GM23248 (cell line): ENCODE data around the gene STK33. TPM values are rescaled to one million over a fixed set of nuclear protein-coding genes. Genes with fewer than 3 reads are reported as not detected.

ENCODE experiments used
- DNase-seq: peaks from one replicate; pipeline ENCODE4 v3.0.0-alpha.2; 2015
- H2AFZ ChIP-seq: fragments of 200-600 bp; sonication (generic); 2 replicates; pipeline ENCODE4 v1.6.1; 2016; ENCODE audit warnings: antibody characterized with exemption
- H3F3A ChIP-seq: fragments of 200-600 bp; sonication (generic); 2 replicates; pipeline ENCODE4 v1.6.1; 2016; ENCODE audit warnings: mild to moderate bottlenecking, antibody characterized with exemption, mixed run types; ENCODE audit not compliant: insufficient read depth
- H3K27ac ChIP-seq: fragments of 200-600 bp; sonication (generic); 2 replicates; pipeline ENCODE4 v1.5.1; 2016; ENCODE audit warnings: mild to moderate bottlenecking
- H3K27me3 ChIP-seq: fragments of 200-600 bp; sonication (generic); replicated peaks from 2 replicates; pipeline ENCODE4 v1.6.1; 2016; ENCODE audit warnings: mild to moderate bottlenecking; ENCODE audit not compliant: insufficient read depth
- H3K36me3 ChIP-seq: fragments of 200-600 bp; sonication (generic); 2 replicates; pipeline ENCODE4 v1.6.1; 2016; ENCODE audit warnings: low read depth, mild to moderate bottlenecking
- H3K4me1 ChIP-seq: fragments of 200-600 bp; sonication (generic); 2 replicates; pipeline ENCODE4 v1.6.1; 2016; ENCODE audit warnings: mild to moderate bottlenecking; ENCODE audit not compliant: insufficient read depth
- H3K4me2 ChIP-seq: fragments of 200-600 bp; sonication (generic); one replicate; pipeline ENCODE4 v1.6.1; 2016; ENCODE audit warnings: mild to moderate bottlenecking; ENCODE audit not compliant: unreplicated experiment
- H3K4me3 ChIP-seq: fragments of 200-600 bp; sonication (generic); 2 replicates; pipeline ENCODE4 v1.5.1; 2016; ENCODE audit warnings: mild to moderate bottlenecking
- H3K79me2 ChIP-seq: fragments of 200-600 bp; sonication (generic); 2 replicates; pipeline ENCODE4 v1.6.1; 2016; ENCODE audit warnings: mild to moderate bottlenecking; ENCODE audit not compliant: insufficient read depth
- H3K9ac ChIP-seq: fragments of 200-600 bp; sonication (generic); 2 replicates; pipeline ENCODE4 v1.6.1; 2016; ENCODE audit warnings: mild to moderate bottlenecking
- H3K9me2 ChIP-seq: fragments of 200-600 bp; sonication (generic); 2 replicates; pipeline ENCODE4 v1.6.1; 2016; ENCODE audit warnings: mixed run types, mild to moderate bottlenecking, moderate library complexity; ENCODE audit not compliant: insufficient read depth
- H3K9me3 ChIP-seq: fragments of 200-600 bp; sonication (generic); one replicate; pipeline ENCODE4 v1.6.1; 2017; ENCODE audit warnings: low read depth
- H4K20me1 ChIP-seq: fragments of 200-600 bp; sonication (generic); 2 replicates; pipeline ENCODE4 v1.6.0; 2016; ENCODE audit not compliant: insufficient read depth
- EZH2 ChIP-seq: fragments of 200-600 bp; sonication (generic); IDR thresholded peaks from 2 replicates; pipeline ENCODE4 v1.6.1; 2018; ENCODE audit warnings: antibody characterized with exemption, mild to moderate bottlenecking; ENCODE audit not compliant: insufficient read depth, poor library complexity, severe bottlenecking
- EZH2phosphoT487 ChIP-seq: fragments of 200-600 bp; sonication (generic); IDR thresholded peaks from 2 replicates; pipeline ENCODE4 v1.6.1; 2018; ENCODE audit warnings: antibody characterized with exemption, moderate library complexity, mild to moderate bottlenecking, low read depth; ENCODE audit not compliant: insufficient read depth
- WGBS, 2 experiments: methylation state at CpG; one replicate each; pipeline ENCODE4 v1.1.6; 2015 to 2017; ENCODE audit warnings: low lambda C conversion rate in 2 of 2, low coverage in 1 of 2; ENCODE audit errors: missing lambda C conversion rate in 2 of 2; 5-methylcytosine and 5-hydroxymethylcytosine counted together
- in situ Hi-C: fragments of 300-500 bp; cut with MboI; formaldehyde crosslinking; loops from 2 replicates; pipeline ENCODE4 v1.15.0; 2020
- polyA plus RNA-seq: library from polyadenylated mRNA; unstranded; fragments of >200 nt; fragmentation: Nextera tagmentation; extraction: Ambion mirVana; gene quantifications from 2 replicates; pipeline ENCODE4 v1.2.1, GENCODE V29; 2016
- total RNA-seq: library from RNA; depleted of rRNA; stranded (reverse); fragments of >200 nt; shearing (Covaris generic); gene quantifications from 2 replicates; pipeline ENCODE4 v1.2.3, GENCODE V29; 2014

STK33 gene
- total and polyA plus RNA-seq, 2 experiments from 2014 or later, result not detected

DNA sequence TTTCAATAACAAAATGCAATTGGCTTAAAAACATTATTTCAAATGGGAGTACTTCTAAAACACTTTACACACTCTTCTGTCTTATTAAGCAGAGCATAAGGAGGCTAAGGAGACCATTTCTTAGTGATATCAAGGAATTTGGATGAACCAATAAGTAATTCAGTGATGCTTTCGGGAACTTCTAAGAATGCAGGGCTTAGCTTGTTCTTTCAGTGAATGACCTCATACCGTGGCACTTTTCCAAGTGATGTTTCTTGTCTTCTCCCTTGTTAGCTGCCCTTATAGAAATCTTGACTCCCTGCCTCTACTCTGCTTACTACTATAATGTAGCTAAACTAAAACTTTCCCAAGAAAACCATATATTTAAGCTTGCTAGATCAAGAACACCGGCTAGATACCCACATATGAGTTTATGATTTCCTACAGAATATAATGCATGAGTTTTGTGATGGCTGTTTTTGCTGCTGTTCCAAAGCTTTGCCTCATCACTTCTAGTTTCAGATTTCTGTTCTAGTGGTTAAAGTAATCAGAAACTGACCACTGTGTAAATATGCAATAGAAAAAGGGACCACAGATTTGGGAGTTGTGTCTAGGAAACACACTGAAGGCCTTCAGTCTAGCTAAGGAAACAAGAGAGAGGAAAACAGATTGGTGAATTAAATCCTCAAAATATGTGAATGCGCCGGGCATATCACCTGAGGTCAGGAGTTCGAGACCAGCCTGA is 37.5 kb upstream of the STK33 start:
- peak; percentile 81 for DNase-seq
- Histone ChIP-seq H3K36me3 (peaks cover 8% of the 10 kb centered on the region; the same call in 1 of the 2 replicates), H3K79me2 (no peaks in the 10 kb centered on the region), H4K20me1 (no peaks in the 10 kb centered on the region), H3K27ac (no peak overlapping the region), H2AFZ (no peak overlapping the region), H3K9ac (no peak overlapping the region), H3K4me2 (no peak overlapping the region), H3K9me3 (no peaks in the 10 kb centered on the region), H3K4me1 (peaks cover 4% of the 10 kb centered on the region; the same call in 1 of the 2 replicates), H3F3A (peaks cover 4% of the 10 kb centered on the region; the same call in 1 of the 2 replicates), H3K9me2 (no peaks in the 10 kb centered on the region), H3K27me3 (no peaks in the 10 kb centered on the region), H3K4me3 (no peak overlapping the region)
- WGBS, 2 experiments, result 60 to 61% methylated on average over 6 of the region's 6 CpGs
- TF ChIP-seq EZH2phosphoT487 (no peak), EZH2 (no peak)
- in situ Hi-C loops, result no loop called here

GRCh38 chr11:8624698-8625097 is 30.7 kb upstream of the STK33 start:
- peaks cover 4% of the 10 kb centered on the region; the same call in 1 of the 2 replicates for H3K36me3 ChIP-seq
- no peak overlapping the region for H3K9ac ChIP-seq
- no peaks in the 10 kb centered on the region for H4K20me1 ChIP-seq
- H3K9me3 ChIP-seq, result no peaks in the 10 kb centered on the region
- no peak overlapping the region for H3K27ac ChIP-seq
- TF ChIP-seq EZH2phosphoT487 (no peak), EZH2 (no peak)
- no peaks in the 10 kb centered on the region for H3K4me1 ChIP-seq
- H3K4me2 ChIP-seq, result no peak overlapping the region
- WGBS, 2 experiments, result 27 to 69% methylated on average over 2 of the region's 2 CpGs
- in situ Hi-C loops, result no loop called here
- no peak for DNase-seq
- no peak overlapping the region for H2AFZ ChIP-seq
- no peaks in the 10 kb centered on the region for H3F3A ChIP-seq
- no peaks in the 10 kb centered on the region for H3K27me3 ChIP-seq
- H3K9me2 ChIP-seq, result no peaks in the 10 kb centered on the region
- no peak overlapping the region for H3K4me3 ChIP-seq
- H3K79me2 ChIP-seq, result no peaks in the 10 kb centered on the region

DNA sequence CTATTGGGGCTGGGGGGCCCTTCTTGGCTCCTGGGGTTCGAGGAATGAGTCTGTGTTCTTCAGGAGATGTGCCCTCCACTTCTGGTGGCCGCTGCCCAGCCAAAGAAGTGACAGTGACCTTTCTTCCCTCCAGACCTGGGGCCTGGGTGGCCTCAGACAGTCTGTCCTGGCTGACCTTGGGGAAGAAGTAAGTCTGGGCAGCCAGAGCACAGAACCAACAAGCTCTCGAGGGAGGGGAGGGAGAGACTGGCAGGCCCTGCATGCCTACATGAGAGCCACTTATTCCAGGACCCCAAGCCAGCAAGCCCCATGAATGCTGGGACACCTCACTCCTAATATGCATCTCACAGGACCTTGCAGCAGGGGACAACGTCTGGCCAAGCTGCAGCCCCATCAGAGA is 27.1 kb upstream of the STK33 start:
- H3K4me1 ChIP-seq, result no peaks in the 10 kb centered on the region
- H3K4me2 ChIP-seq, result no peak overlapping the region
- H2AFZ ChIP-seq, result no peak overlapping the region
- in situ Hi-C loops, result no loop called here
- H3K27ac ChIP-seq, result no peak overlapping the region
- no peaks in the 10 kb centered on the region for H4K20me1 ChIP-seq
- no peak overlapping the region for H3K9ac ChIP-seq
- H3K4me3 ChIP-seq, result no peak overlapping the region
- no peaks in the 10 kb centered on the region for H3K9me3 ChIP-seq
- TF ChIP-seq EZH2phosphoT487 (no peak), EZH2 (no peak)
- WGBS, 2 experiments, result 71 to 77% methylated on average over 4 of the region's 4 CpGs
- no peaks in the 10 kb centered on the region for H3K9me2 ChIP-seq
- no peak for DNase-seq
- no peaks in the 10 kb centered on the region for H3K27me3 ChIP-seq
- peaks cover 4% of the 10 kb centered on the region; the same call in 1 of the 2 replicates for H3K36me3 ChIP-seq
- no peaks in the 10 kb centered on the region for H3K79me2 ChIP-seq
- H3F3A ChIP-seq, result no peaks in the 10 kb centered on the region

- H3F3A ChIP-seq, result peaks cover 3% of the 10 kb centered on the region; the same call in 1 of the 2 replicates
- no peaks in the 10 kb centered on the region for H3K9me3 ChIP-seq
- H3K4me2 ChIP-seq, result no peak overlapping the region
- in situ Hi-C loops, result no loop called here
- TF ChIP-seq EZH2phosphoT487 (no peak), EZH2 (no peak)
- H3K4me3 ChIP-seq, result no peak overlapping the region
- peaks cover 4% of the 10 kb centered on the region; the same call in 1 of the 2 replicates for H3K36me3 ChIP-seq
- H3K27me3 ChIP-seq, result no peaks in the 10 kb centered on the region
- no peaks in the 10 kb centered on the region for H3K9me2 ChIP-seq
- H3K79me2 ChIP-seq, result no peaks in the 10 kb centered on the region
- no peaks in the 10 kb centered on the region for H4K20me1 ChIP-seq
- no peaks in the 10 kb centered on the region for H3K4me1 ChIP-seq
- H2AFZ ChIP-seq, result no peak overlapping the region
- H3K27ac ChIP-seq, result no peak overlapping the region
- no peak overlapping the region for H3K9ac ChIP-seq
- no peak for DNase-seq
- 82 to 100% methylated on average over 2 of the region's 2 CpGs for WGBS, 2 experiments
These were observed 23.0 kb upstream of the STK33 start for GRCh38 chr11:8617063-8617462.
